Measurements from ENCODE around the gene SOHLH2.

- TF ChIP-seq GATA2 (IDR thresholded peaks at IDR 0.05; ENCODE audit: low read depth, low read length) (no peak), GATA3 (IDR thresholded peaks at IDR 0.05; ENCODE audit: low read depth, low read length) (no peak)
These were observed 70.6 kb downstream of the SOHLH2 start for GRCh38 chr13:36143738-36144137.
